Cardiac fibroblast (primary cell): ENCODE data around the gene TRAPPC6A.
A peak's percentile ranks its signal among the peaks of the same experiment; 100 is the strongest.

Experiments
- DNase-seq, 2 donors: peaks; one replicate each; pipeline versions ENCODE4 v3.0.0 to v3.0.0-alpha.2; 2010; ENCODE audit warnings: low read depth in 2 of 2
- H3K4me3 ChIP-seq, 2 donors: replicated peaks in 1 of 2; 1 replicate in 1 of 2; 2 replicates in 1 of 2; pipeline ENCODE4 v1.5.1; 2011; ENCODE audit warnings: low read depth in 2 of 2, low read length in 2 of 2, mild to moderate bottlenecking in 2 of 2, moderate library complexity in 1 of 2
- TF ChIP-seq, protein P1 (sequence below): IDR thresholded peaks from one replicate; pipeline ENCODE4 v1.5.1; 2011; ENCODE audit warnings: low read depth, mild to moderate bottlenecking, low read length, inconsistent platforms

Gene TRAPPC6A

DNA sequence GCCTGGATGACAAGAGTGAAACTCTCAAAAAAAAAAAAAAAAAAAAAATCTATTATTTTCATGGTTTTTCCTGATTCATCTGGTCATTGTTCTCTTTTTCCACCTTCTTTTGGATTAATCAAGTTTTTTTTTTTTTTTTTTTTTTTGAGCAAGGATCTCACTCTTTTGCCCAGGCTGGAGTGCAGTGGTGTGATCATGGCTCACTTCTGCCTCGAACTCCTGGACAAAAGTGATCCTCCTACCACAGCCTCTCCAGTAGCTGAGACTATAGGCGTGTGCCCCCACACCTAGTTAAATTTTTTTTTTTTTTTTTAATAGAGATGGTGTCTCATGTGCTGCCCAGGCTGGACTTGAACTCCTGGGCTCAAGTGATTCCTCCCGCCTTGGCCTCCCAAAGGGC is 28.3 kb upstream of the TRAPPC6A start:
- no peak for DNase-seq
- no peak overlapping the region for H3K4me3 ChIP-seq
- TF ChIP-seq, protein P1, sequence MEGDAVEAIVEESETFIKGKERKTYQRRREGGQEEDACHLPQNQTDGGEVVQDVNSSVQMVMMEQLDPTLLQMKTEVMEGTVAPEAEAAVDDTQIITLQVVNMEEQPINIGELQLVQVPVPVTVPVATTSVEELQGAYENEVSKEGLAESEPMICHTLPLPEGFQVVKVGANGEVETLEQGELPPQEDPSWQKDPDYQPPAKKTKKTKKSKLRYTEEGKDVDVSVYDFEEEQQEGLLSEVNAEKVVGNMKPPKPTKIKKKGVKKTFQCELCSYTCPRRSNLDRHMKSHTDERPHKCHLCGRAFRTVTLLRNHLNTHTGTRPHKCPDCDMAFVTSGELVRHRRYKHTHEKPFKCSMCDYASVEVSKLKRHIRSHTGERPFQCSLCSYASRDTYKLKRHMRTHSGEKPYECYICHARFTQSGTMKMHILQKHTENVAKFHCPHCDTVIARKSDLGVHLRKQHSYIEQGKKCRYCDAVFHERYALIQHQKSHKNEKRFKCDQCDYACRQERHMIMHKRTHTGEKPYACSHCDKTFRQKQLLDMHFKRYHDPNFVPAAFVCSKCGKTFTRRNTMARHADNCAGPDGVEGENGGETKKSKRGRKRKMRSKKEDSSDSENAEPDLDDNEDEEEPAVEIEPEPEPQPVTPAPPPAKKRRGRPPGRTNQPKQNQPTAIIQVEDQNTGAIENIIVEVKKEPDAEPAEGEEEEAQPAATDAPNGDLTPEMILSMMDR: no peak

DNA sequence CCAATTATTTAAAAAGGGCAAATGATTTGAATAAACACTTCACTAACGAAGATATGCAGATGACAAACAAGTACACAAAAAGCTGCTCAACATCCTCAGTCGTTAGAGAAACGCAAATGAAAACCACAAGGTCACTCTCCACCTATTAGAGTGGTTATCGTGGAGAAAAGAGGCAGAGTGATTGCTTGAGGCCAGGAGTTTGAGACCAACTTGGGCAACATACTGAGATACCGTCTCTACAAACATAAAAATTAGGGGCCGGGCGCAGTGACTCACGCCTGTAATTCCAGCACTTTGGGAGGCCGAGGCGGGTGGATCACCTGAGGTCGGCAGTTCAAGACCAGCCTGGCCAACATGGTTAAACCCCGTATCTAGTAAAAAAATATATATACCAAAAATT is 27.8 kb upstream of the TRAPPC6A start:
- no peak for DNase-seq
- H3K4me3 ChIP-seq: no peak overlapping the region
- TF ChIP-seq, protein P1: no peak

DNA sequence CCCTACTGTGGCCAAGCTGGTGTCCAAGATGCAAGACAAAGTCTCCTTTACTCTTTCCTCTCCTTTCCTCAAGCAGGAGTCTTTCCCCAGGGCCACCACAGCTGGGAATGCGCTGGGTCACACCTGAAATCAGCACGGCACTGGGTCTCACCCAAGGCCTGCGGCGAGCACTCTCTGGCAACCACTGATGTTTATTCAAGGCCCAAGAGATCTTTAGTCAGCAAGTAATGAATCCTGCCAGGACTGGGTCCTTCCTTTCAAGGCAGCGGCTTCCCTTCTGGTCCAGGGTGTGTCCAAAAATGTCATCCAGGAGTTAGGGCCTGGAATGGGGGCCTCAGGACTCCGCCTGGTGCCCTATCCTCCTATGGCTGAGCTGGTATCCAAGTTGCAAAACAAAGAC is 24.6 kb upstream of the TRAPPC6A start:
- TF ChIP-seq, protein P1: no peak
- no peak overlapping the region for H3K4me3 ChIP-seq

DNA sequence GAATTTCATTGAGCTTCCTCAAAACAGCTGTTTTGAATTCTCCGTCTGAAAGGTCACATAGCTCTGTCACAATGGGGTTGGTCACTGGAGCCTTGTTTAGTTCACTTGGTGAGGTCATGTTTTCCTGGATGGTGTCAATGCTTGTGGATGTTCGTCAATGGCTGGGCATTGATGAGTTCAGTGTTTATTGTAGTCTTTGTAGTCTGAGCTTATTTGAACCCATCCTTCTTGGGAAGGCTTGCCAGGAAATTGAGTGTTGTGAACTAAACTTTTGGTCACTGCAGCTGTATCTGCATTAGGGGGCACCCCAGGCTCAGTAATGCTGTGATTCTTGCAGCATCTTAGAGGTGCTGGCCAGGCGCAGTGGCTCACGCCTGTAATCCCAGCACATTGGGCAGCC is 22.5 kb upstream of the TRAPPC6A start:
- peak; percentile 43 to 75 for DNase-seq
- no peak overlapping the region for H3K4me3 ChIP-seq
- TF ChIP-seq, protein P1: peak; percentile 21

More for the DNA sequence above, 24.6 kb upstream of the TRAPPC6A start:
- no peak for DNase-seq

DNA sequence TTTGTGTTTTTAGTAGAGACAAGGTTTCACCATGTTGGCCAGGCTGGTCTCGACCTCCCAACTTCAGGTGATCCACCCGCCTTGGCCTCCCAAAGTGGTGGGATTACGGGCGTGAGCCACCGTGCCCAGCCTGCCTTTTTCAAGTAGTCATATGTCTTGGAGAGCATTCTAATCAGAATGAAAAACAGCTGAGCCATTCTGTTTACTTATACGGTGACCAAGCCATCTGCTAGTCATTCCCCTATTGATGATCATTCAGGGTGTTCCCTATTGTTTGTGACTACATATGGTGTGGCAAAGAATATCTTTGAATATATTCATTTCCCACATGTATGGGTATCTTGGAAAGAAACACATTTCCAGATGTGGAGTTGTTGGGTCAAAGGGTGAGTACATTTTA is 17.7 kb upstream of the TRAPPC6A start:
- no peak for DNase-seq
- H3K4me3 ChIP-seq: no peak overlapping the region
- TF ChIP-seq, protein P1: no peak

DNA sequence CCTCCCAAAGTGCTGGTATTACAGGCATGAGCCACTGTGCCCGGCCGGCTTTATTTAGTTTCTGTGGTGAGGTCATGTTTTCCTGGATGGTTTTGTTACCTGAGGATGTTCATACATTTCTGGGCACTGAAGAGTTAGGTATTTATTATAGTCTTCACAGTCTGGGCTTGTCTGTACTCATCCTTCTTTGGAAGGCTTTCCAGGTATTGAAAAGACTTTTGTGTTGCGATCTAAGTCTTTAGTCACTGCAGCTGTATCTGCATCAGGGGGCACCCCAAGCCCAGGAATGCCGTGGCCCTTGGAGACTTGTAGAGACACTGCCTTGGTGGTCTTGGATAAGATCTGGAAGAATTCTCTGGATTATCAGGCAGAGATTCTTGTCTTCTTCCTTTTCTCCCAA is 13.3 kb upstream of the TRAPPC6A start:
- no peak for DNase-seq
- H3K4me3 ChIP-seq: no peak overlapping the region
- TF ChIP-seq, protein P1: no peak

DNA sequence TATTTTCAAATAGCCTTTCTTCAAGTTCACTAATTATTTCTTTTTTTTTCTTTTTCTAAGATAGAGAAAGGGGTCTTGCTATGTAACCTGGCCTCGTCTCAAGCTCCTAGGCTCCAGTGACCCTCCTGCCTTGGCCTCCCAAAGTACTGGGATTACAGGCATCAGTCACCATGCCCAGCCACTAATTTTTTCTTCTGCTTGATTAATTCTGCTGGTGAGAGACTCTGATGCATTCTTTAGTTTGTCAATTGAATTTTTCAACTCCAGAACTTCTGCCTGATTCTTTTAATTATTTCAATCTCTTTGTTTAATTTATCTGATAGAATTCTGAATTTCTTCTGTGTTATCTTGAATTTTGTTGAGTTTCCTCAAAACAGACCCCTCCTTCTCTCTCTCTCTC is 11.9 kb upstream of the TRAPPC6A start:
- TF ChIP-seq, protein P1: no peak
- no peak overlapping the region for H3K4me3 ChIP-seq
- DNase-seq: no peak
